ENCODE data around the gene E2F4.

DNA sequence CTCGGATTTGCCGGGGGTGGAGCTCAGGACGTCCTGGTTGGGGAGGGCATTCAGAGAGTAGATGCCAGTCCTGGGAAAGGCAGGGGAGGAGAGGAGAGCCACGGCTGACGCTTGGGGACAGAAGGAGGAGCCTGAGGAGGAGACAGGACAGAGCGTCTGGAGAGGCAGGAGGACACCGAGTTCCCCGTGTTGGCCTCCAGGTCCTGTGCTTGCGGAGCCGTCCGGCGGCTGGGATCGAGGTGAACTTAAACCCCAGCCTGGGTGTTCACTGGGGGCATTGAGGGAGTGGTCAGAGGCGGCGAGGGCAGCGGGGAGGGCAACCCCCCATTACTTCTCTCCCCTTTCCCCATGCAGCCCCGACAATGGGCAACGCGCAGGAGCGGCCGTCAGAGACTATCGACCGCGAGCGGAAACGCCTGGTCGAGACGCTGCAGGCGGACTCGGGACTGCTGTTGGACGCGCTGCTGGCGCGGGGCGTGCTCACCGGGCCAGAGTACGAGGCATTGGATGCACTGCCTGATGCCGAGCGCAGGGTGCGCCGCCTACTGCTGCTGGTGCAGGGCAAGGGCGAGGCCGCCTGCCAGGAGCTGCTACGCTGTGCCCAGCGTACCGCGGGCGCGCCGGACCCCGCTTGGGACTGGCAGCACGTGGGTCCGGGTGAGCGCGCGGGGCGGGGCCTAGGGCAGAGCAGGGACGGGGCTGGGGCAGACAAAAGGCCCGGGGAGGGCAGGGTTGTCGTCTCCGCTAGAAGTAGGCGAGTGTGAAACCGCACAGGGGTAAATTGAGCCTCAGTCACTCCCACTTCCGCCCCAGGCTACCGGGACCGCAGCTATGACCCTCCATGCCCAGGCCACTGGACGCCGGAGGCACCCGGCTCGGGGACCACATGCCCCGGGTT, 17.9 kb upstream of the E2F4 start:
- TF ChIP-seq, protein P1, sequence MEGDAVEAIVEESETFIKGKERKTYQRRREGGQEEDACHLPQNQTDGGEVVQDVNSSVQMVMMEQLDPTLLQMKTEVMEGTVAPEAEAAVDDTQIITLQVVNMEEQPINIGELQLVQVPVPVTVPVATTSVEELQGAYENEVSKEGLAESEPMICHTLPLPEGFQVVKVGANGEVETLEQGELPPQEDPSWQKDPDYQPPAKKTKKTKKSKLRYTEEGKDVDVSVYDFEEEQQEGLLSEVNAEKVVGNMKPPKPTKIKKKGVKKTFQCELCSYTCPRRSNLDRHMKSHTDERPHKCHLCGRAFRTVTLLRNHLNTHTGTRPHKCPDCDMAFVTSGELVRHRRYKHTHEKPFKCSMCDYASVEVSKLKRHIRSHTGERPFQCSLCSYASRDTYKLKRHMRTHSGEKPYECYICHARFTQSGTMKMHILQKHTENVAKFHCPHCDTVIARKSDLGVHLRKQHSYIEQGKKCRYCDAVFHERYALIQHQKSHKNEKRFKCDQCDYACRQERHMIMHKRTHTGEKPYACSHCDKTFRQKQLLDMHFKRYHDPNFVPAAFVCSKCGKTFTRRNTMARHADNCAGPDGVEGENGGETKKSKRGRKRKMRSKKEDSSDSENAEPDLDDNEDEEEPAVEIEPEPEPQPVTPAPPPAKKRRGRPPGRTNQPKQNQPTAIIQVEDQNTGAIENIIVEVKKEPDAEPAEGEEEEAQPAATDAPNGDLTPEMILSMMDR (conservative IDR thresholded peaks at IDR 0.05; ENCODE audit: low read length), result peak; percentile 36
- no peak for TF ChIP-seq EZH2phosphoT487 (IDR thresholded peaks at IDR 0.05; ENCODE audit: borderline replicate concordance)
